Activated CD8-positive, alpha-beta memory T cell treated with anti-CD3 and anti-CD28 coated beads, Interleukin-2, amount 50 U/mL, for 24 hours (primary cell): Measurements from ENCODE around the gene SYN1.
"Not testable (repeated sequence)": the region's sequence is repeated elsewhere in the genome, so short reads cannot be mapped to it uniquely, and the experiment has no call there.

Source experiments
- DNase-seq: peaks from one replicate; pipeline ENCODE4 v3.0.0-alpha.2; 2020; ENCODE audit errors: extremely low read depth

Gene SYN1

DNA sequence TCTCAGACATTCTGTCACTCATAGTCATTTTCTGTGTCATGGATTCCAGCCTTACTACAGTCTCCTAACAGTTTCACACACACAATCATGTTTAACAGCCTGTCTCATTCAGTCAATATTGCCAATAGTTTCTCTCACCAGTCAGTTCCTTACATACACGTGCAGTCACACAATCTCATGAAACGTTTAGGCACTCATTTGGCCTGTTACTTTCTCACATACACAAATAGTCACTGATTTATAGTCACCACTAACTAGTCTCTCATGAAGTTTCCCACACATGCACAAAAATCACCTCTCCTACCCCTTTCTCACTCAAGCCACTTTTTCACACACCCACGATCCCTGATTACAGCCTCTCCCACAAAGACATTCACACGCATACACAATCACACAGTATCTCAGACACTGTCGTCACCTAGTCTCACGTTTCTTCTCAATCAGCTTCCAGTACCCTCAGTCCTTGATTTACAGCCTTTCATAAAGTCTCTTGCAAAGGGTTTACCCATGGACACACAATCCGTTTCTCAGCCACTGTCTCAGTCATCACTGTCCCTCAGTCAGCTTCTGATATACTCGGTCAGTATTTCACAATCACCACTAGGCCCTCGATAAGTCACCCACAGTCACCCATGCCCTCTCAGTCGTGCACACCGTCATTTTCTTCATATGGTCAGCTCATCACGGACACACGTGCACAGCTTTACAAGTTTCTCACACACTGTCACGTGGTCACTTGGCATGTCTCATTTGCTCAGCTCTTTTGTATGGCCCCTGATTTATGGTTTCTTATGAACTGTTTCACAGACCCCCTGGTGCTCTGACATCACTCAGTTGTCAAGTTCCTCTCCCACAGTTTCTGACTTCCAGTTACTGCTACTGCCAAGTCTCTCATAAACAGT, 14.3 kb upstream of the SYN1 start:
- DNase-seq = no peak

DNA sequence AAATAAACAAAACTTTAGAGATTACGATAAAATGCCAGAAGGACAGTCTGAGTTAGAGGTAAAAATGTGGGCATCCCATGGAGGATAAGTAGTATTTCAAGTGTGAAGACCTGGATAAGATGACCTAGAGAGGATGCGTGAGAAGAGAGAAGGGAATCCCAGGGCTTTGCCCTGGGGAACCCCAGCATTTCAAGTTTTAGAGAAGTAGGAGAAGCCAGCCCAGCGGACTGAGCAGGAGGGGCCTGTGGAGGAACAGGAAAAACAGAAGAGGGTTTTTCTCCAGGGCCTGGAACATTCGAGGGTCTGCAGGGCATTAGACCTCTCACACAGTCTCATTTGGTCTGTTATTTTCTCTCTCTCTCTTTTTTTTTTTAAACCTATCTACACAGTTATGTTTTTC, 13.0 kb upstream of the SYN1 start:
- DNase-seq = no peak

DNA sequence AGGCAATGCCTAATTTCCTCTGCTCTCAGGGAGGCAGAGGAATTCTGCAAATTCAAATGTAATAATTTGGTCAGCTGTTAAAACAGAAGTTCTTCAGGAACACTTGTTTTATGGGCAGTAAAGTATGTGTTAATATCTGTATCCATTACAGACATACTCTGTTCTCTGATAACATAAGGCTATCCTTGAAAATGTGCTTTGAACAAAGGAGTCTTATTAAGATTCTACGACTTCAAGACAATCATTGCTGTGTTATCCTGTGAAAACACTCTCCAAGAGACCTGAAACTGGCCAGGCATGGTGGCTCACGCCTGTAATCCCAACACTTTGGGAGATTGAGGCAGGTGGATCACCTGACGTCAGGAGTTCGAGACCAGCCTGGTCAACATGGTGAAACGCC, 12.0 kb upstream of the SYN1 start:
- no peak for DNase-seq

DNA sequence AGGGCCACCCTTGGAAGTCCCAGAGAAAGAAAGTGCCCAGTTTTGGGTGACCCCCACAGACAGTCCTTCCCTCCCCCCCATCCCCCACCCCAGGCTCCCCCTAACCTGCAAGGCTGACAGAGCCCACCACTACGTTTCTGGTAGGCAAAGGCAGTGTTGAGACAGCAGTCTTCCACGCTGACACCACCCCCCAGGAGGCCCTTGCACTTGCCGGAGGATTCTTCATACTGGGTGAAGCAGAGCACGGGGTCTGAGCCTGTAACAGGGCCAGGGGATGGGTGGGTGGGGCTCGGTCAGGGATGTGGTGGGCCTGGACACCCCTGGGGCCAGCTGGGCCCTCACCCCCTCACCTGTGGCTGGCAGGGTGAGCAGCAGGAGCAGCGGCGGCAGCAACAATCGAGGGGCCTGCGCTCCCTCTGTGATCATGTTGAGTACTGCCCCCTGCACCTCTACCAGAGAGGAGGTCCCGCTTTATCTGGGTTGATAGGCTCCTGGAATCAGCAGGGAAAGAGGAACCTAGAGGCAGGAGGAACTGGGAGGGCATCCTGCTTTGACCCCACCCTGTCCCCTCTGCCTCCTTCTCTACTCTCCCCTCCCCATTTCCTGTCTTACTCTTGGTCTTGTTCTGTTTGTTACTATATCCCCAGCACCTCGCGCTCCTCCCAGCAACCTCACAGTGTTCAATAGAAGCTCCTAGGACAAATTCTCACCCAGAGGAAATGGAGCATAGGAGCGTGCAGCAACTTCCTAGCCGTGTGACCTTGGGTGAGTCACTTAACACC, 10.0 kb upstream of the SYN1 start, which contains the start of gene CFP:
Gene CFP, minus strand, starts transcription at position 512 of the 782 bp plus-strand sequence. Its CDS starts 86 bp downstream, at position 426.
- no peak for DNase-seq

DNA sequence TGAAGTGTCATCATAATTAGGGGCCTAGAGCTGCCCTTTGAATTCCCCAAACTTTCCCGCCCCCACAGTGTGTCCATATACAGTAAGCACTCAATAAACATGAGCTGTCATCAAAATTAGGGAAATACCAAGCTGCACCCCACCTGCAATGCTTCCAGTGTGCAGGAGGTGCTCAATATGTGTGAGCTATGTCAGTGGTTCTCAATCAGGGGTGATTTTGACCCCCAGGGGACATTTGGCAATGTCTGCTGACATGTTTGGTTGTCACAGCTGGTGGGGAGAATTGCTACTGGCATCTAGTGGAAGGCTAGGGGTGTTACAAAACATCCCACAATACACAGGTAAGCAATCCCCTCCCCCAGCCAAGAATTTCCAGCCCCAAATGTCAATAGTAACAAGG, 9.3 kb upstream of the SYN1 start:
- DNase-seq = no peak

DNA sequence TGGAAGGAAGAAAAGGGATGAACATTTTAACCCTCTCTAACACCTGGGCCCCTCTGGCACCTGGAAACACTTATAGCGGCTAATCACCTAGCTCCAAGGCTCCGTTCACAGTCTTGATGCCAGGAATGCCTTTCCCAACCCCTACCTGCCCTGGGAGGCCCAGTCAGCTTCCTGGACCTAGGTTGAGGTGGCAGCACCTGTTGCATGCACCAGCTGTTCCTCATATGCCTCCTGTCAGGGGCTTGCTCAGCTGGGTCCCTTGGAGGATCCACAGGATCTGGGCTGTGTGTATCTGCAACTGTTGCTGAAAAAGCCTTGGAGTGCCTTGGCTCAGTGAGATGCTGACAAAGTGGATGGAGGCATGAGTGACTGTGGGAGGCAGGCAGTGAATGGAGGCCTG, 5.7 kb upstream of the SYN1 start:
- no peak for DNase-seq

DNA sequence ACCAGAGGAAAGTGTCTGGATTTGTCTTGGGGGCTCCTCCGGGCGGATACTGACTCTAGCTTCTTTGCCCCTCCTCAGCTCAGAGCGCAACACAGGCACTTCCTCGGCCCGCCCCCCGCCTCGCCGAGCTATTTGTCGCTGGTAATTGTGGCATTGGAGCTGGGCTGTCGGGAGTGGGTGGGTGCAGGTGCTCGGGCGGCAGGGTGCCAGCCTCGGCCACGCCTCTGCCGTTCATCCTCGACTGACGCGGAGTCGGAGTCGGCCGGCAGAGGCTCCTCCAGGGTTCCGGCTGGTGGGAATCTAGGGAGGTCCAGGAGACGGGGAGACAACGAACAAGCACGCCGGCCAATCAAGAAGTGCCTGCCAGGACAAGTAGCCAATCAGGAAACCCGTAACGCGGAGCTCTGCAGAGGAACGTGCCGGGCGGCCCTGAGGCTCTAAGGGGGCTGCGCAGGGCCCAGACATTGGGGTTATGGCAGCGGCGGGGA, 3.9 kb upstream of the SYN1 start:
- no peak for DNase-seq

DNA sequence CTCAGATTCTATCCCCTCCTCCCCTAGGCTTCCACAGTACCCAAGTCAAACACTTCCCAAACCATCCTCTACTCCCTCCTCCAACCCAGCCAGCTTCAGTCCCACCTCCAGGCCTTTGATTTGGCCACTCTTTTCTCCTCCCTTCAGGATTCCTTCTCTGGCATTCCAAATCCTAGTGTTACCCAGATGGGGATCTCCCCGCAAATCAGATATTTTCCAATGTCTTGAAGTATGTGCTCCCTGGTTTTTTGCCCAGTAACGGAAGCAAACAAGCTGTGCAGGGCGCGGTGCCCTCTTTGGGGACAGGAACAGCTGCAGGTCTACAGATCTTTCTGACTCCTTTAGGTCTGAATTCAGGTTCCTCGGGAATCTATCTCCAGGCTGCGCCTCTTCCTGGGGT, 2.2 kb upstream of the SYN1 start:
- DNase-seq = no peak

DNA sequence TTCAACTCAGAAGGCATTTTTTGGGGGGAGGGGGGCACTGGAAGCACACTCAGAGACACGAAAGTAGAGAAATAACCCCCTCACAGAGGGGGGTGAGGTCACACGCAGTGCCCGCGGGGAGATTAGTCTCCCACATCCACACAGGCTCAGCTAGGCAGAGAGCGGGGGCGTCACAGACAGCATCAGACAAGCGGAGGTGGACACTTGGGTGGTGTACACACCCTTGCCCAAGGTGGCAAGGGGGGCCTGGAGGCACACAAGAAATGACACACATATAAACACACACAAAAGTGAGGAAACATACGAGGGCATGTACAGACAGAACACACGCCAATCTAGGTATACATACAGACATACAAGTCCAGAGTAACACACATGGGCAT, 637 bp upstream of the SYN1 start:
- DNase-seq = no peak

DNA sequence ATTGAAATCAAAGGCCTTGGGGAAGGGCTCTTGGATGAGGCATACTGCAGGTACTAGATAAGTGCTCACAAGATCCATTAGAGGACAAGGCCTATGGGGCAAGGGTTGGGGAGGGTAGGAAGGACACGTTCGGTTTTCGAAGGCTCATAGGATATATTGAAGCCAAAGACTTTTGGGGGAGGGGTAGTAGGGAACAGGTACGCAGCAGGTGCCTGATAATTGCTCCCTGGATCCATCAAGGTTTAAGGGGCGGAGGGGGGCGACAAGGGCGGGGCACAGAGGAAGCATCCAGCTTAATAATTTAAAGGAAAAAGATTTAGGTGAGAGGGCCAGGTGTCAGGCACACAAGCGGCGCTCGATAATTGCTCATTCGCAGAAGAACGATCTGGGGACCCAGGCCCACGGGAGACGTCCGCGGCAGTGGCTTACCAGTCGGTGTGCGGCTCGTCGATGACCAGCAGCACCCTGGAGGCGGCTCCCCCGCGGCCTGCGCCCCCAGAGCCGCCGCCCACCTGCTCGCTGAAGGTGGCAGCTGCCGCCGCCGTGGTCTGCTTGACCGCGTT, 653 bp downstream of the SYN1 start:
- no peak for DNase-seq

DNA sequence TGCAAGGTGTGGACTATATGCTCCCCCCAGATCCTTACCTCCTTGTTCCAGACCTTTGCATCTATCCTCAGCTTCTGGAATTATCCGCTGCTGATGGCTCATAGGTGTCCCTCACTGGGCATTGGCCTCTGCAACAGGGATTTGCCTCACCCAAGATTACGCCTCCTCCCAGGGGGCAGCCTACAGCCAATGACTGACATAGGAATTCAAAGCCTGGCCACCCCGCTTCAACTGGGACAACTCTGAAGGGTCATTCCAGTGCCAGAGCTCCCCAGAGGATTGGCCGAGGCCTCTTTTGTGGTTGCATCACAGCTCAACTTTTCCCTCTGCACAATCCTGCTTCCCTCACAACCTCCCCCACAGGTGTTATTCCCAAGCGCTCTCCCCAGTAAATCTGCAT, 5.0 kb downstream of the SYN1 start:
- DNase-seq = no peak

DNA sequence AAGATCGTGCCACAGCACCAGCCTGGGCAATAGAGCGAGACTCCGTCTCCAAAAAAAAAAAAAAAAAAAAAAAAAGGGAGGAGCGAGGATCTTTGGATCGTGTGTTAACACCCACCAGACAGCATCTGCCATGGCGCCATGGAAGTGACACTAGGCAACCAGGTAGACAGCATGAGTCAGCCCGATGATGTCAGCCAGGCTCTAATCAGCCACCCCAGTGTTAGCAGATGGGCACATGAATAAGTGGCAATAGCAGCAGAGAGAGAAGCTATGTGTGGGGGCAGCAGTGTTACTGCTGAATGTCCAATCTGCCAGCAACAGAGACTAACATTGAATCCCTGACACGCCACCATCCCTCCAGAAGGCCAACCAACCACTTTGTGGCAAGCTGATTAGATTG, 6.6 kb downstream of the SYN1 start:
- no peak for DNase-seq

DNA sequence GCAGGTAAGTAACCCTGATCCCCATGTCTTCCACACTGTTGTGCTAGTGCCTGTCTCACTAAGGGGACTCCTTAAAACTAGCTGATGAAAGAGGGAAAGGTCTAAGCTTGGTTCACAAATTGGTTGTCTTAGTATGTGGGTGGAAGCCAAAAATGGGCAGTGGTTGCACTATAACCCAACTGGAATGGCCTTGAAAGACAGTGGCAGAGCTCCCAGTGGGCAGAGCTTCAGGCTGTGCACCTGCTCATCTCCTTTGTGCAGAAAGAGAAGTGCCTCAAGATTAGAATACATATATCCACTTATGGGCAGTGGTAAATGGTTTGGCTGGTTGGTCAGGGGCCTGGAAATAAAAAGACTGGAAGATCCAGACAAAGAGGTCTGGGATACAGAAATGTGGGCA, 7.2 kb downstream of the SYN1 start:
- DNase-seq = no peak

DNA sequence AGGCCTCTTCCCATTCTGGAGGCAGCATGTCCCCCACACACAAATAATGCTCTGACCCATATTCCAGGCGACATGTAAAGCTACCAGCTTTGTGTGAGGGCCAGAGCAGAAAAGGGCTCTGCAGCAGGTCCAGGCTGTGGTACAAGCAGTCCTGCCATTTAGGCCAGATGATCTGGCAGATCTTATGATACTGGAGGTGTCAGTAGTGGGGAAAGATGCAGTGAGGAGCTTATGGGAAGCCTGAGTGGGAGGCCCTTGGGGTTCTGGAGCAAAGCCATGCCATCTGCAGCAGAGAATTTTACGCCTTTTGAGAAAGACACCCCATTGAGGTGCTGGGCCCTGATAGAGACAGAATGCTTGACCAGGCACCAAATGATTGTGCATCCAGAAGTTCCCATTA, 7.7 kb downstream of the SYN1 start:
- DNase-seq = no peak

DNA sequence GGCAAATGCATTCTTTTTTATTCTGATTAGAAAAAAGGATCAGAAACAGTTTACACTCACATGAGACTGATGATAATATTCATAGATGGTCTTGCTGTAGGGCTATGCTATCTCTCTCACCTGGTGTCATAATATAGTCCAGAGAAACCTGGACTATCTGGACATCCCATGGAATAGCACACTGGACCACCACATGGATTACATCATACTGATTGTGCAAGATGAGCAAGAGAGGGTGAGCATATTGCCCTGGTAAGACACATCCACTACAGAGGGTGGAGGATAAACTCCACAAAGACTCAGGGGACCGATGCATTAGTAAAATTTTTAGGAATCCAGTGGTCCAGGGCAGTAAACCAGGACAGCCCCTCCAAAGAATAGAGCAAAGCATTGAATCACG, 8.2 kb downstream of the SYN1 start:
- DNase-seq = no peak

DNA sequence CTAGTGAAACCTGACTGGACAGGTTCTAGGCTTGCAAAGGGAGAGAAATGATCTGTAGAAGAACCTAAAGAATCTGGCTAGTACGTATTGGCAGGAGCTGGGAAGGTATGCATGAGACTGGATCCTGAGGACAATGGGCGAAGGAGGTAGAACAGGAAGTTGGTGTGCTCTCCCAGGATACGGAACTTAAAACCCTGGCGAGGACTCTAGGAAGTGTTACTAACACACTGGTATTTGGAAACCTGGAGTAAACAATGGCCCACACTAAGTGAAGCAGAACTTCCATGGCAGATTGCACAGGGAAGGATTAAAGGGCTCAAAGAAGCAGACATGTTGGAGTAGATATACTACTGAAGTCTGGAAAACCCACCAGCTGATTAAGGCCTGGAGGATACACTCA, 9.1 kb downstream of the SYN1 start:
- DNase-seq = no peak

DNA sequence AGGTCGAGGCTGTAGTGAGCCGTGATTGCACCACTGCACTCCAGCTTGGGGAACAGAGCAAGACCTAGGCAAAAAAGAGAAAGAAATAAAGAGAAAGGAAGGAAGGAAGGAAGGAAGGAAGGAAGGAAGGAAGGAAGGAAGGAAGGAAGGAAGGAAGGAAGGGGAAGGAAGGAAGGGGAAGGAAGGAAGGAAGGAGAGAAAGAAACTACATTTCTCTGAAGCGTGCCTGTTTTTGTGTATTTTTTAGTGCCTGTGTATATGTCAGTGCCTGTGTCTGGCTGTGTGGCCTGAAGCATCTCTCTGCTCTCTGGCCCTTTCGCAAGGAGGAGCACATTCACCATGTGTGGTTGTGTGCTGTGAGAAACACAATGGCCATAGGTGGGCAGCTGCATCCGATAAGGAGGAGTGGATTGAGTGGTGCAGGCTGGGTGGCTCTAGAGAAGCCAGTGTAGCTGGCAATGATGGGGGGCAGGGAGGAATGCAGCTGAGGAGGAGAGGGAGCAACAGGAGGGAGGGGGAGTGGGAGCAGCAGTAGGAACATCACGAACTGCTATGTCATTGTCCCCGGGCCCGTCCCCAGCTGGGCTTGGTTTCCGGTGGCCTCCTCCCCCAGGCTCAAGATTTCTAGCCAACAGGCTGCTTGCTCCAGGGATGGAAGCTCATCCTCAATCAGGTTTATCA, 11.4 kb downstream of the SYN1 start:
- no peak for DNase-seq

DNA sequence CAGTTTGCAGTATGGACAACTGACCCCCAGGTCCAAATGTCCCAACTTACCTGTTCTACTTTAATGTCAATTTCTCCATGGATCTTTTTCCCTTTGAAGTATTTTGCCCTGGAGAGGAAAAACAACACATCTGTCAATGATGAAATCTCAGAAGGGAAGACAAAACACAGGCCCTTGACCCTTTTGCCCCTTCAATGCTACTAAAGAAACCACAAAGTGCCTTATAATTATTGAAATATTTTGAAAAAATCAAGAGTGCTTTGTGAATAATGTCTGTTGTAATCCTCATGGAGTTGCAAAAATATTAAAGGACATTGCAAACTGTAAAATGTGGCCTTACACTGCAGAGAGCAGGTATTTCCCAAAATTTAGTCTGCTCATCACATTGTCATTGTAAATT, 12.6 kb downstream of the SYN1 start:
- DNase-seq = no peak

DNA sequence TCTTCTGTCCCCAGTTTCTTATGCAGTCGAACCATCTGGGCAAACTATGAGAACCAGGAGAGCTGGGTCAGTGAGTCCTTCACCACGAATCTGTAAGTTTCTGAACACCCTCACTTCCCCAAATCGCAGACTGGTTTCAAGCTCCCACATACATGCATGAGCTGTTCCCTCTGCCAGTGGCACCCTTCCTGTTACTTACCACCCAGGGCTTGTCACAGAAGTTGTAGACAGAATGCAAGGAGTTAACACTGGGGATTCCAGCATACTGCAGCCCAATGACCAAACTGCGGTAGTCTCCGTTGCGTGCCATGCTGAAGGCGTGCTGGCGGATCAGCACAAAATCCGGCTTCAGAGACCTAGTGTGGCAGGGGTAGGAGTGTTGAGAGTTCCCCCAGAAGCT, 14.6 kb downstream of the SYN1 start:
- no peak for DNase-seq

DNA sequence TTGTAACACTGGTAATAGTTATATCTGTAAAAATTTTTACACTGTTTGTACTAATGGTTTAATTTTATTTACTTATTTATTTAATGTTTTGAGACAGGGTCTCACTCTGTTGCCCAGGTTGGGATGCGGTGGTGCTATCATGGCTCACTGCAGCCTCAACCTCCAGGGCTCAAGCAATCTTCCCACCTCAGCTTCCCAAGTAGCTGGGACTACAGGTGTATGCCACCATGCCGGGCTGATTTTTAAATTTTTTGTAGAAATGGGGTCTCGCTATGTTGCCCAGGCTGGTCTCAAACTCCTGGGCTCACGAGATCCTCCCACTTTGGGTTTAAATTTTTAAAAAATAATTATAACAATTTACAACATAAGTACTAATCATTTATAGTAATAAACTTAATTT, 16.5 kb downstream of the SYN1 start:
- not testable (repeated sequence) for DNase-seq

DNA sequence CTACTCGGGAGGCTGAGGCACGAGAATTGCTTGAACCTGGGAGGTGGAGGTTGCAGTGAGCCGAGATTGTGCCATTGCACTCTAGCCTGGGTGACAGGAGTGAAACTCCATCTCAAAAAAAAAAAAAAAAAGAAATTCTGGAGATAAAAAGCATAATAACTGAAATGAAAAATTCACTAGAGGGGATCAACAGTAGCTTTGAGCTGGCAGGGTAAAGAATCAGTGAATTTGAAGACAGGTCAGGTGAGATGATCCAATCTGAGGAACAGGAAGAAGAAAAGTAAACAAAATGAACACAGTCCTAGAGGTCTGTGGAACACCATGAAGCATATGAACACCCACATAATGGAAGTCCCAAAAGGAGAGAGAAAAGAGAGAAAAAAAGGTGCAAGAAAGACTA, 22.4 kb downstream of the SYN1 start:
- DNase-seq = no peak

DNA sequence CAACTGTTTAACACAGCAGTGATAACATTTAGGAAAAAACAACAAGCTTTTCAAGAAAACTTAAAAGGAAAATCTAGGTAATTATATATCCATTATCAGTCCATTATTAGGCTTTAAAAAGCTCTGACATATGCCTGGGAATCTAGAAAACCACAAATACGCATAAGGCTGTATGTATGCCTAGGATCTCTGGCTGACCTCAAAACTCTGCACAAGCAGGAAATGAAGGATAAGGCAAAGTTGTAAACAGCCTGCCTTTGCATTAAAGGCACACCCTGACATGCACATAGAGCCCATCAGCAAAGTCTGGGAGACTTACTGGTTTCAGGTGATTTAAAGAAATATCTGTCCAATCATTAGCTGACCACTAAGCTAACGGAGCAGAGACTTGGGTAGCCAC, 23.4 kb downstream of the SYN1 start:
- DNase-seq = no peak
